Activated gamma-delta T cell treated with anti-CD3 and anti-CD28 coated beads, Interleukin-2, amount 50 U/mL, for 16 hours (primary cell): Measurements from ENCODE around the gene AGFG1.
"Not testable (repeated sequence)": the region's sequence is repeated elsewhere in the genome, so short reads cannot be mapped to it uniquely, and the experiment has no call there.

Experiments used
- DNase-seq: peaks from one replicate; pipeline ENCODE4 v3.0.0-alpha.2; 2020; ENCODE audit warnings: low read depth

Gene AGFG1

GRCh38 chr2:227539465-227539956 lies 67.6 kb downstream of the AGFG1 start:
- DNase-seq, result no peak

DNA sequence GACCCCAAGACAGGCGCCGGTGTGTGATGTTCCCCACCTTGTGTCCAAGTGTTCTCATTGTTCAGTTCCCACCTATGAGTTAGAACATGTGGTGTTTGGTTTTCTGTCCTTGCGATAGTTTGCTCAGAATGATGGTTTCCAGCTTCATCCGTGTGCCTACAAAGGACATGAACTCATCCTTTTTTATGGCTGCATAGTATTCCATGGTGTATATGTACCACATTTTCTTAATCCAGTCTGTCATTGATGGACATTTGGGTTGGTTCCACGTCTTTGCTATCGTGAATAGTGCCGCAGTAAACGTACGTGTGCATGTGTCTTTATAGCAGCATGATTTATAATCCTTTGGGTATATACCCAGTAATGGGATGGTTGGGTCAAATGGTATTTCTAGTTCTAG lies 68.4 kb downstream of the AGFG1 start:
- not testable (repeated sequence) for DNase-seq

GRCh38 chr2:227545990-227546389 lies 74.0 kb downstream of the AGFG1 start:
- no peak for DNase-seq

DNA sequence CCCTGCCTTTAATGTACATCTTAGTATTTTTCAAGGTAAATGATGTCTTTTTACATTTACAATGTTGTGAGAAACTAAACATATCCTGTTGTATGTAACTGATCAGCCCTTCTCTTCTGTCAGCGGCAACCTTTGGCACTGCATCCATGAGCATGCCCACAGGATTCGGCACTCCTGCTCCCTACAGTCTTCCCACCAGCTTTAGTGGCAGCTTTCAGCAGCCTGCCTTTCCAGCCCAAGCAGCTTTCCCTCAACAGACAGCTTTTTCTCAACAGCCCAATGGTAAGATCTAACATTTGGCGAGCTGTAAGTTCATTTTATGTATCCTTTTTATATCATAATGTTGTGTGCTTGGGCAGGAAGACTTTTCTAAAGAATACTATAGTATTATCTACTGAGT lies 79.9 kb downstream of the AGFG1 start:
- DNase-seq, result no peak

DNA sequence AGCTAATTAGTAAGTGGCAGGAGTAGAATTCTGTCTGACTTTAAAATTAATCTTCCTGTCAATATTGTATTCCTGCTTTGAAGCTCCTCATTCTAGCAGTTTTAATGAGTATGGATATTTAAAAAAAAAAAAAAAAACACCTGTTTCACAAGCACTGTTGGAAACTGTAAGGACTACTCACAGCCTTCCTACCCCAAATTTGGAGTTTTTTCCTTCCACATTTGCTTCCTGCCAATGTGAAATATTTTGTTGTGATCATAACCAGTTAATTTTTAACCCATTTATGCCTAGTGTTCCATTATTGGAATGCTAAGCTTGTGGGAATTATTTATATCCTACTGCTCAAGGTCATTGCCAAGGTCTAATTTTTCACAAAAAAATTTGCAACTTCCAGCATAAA lies 90.6 kb downstream of the AGFG1 start:
- no peak for DNase-seq

DNA sequence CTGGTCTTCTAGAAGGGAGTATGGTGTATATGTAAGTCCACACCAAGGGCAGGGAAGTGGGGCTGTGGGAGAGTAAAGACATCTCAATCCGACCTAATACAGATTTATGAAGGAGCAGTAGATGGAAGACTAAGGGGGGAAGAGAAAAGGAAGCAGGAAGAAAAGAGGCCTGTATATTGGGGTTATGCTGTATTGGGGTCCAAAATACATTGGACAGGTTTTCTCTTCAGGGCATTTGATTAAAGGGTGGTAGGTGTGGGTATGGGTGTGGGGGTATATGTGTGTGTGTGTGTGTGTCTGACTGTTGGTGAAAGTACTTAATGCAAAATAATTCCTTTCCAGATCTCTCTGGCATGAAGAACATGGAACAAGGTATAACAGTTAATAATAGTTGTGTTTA lies 93.1 kb downstream of the AGFG1 start:
- DNase-seq, result no peak

- DNase-seq, result no peak
Observed at GRCh38 chr2:227566012-227566411, 94.1 kb downstream of the AGFG1 start.

- DNase-seq, result no peak
Observed at GRCh38 chr2:227568852-227569169, 96.9 kb downstream of the AGFG1 start.

DNA sequence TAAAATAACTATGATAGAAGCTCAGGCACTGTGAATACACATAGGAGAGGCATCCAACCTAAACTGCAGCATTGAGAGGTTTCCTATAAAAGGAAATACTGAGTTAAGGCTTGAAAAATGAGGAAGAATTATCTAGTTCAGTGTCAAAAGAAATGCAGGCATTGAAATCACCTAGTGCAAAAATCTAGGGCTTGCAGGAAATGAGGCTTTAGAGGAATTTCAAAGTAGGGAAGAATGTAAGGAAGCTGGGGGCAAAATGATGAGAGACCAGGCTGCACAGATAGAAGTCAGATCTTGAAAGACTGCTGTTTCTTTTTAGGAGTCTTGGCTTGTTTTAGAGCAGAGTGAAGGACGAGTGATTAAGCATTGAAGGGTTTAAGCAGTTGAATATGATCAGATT lies 98.7 kb downstream of the AGFG1 start:
- DNase-seq, result no peak

- no peak for DNase-seq
Observed at GRCh38 chr2:227576110-227576509, 104.2 kb downstream of the AGFG1 start.

DNA sequence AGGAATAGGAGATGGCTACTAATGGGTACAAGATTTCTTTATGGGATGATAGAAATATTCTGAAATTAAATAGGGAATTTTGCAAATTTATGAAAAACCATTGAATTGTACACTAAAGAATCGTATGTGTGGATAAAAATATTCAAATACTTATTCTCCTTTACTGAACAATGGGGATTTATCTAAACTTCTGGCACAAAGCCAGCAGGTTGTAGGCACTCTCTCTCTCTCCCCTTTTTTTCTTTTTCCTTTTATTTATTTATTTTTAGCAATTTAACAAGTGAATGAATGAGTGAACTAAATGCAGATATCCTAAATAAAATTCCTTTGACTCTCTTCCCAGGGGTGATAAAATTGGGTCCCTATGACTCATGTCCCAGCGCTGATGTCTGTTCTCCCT lies 104.9 kb downstream of the AGFG1 start:
- DNase-seq, result no peak

DNA sequence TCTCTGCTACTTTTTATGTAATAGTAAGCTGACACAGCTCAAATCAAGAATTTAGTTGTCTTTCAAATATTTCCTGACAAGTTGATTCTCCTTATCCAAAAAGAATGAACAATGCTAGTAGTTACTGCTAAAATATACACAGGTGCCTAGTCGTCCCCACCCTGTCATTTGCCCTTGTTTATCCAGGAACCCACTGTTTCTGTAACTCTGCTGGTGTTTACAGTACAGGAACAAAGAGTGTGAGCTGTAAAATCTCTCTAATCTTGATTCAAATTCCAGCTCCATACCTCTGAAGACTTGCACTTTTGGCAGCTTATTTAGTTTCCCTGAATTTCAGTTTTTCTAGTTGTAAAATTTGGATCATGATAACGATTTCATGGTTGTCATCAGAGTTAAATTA lies 105.6 kb downstream of the AGFG1 start:
- DNase-seq, result no peak

- no peak for DNase-seq
Observed at GRCh38 chr2:227578642-227579041, 106.7 kb downstream of the AGFG1 start.

DNA sequence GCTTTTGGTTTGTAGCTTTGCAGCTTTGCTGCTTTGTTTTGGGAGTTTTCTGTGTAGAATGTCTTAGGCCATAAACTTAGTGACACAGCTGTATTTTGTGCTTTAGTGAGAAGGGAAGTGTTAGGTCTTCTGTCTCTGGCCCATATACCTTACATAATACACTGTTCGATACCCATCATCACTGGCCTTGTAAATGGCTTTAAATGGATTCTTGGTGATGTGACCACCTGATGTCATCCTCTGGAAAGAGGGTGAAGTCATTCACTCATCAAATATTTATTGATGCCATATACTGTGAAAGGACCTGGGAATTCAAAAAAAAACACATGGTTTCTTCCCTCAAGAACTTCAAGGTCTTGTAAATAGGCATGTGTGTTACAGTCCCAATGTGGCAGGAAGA lies 107.8 kb downstream of the AGFG1 start:
- no peak for DNase-seq

DNA sequence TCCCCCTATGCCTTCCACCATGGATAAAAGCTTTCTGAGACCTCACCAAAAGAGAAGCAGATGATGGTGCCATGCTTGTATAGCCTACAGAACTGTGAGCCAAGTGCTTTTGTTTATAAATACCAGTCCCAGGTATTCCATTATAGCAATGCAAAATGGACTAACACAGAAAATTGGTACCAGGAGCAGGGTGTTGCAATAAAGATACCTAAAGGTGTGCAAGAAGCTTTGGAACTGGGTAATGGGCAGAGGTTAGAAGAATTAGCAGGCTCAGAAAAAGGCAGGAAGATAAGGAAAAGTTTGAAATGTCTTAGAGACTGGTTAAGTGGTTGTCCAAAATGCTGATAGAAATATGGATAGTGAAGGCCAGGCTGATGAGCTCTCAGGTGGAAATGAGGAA lies 110.4 kb downstream of the AGFG1 start:
- no peak for DNase-seq

DNA sequence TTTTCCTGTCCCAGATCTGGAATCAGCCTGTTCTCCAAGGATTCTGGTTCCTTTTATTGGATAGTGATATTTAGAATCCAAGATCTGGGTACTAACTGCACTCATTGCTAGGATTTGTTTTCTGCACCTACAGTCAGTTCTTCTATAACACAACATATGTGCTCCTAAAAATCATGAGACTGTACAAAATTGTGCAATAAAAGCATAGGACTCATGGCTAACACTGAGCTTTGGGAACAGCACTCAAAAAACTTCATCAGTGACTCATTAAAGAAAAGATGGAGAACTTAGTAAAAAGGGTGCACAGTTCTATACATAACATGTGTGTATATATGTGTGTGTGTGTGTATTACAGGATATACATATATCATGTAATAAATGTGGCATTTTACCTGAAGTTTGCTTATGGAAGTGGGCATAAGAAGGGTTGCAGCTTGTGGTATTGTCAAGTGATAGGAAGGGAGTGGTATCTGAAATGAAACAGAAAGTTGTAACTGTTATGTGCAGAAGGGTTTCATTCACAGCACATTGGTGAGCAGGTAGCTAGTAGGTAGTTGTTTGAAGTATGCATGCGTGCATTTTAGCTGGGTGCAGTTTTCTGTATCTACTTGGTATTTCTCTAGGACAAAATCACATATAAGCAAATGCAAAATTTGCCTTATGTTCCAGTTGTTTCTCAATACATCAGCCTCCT lies 120.9 kb downstream of the AGFG1 start:
- no peak for DNase-seq

GRCh38 chr2:227595797-227596196 lies 123.8 kb downstream of the AGFG1 start:
- DNase-seq, result no peak

- DNase-seq, result no peak
Observed at GRCh38 chr2:227597036-227597435, 125.1 kb downstream of the AGFG1 start.

DNA sequence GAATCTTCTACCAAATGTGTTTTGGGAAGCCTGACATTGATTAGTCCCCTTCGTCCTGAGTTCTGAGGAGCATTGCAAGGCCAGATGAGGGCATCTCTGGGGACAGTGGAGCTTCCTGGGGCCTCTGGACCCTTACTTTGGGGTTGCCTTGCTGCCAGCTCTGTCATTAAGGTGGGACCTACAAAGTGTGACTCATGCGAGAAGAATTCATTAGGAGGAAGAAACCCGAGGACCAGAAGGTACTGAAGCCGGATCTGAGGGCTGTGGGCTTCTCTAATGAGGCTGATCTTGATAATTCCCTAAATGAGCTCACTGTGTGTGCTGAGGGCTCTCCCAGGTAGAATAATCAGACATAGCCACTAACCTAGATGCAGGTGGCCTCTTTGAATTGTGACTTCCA lies 126.0 kb downstream of the AGFG1 start:
- no peak for DNase-seq

- DNase-seq, result not testable (repeated sequence)
Observed at GRCh38 chr2:227598835-227599503, 127.0 kb downstream of the AGFG1 start, which contains the start of gene SCYGR2. TSS of gene SCYGR2 (plus strand) at chr2:227598893. CDS start at chr2:227598893, 0 bp downstream.

DNA sequence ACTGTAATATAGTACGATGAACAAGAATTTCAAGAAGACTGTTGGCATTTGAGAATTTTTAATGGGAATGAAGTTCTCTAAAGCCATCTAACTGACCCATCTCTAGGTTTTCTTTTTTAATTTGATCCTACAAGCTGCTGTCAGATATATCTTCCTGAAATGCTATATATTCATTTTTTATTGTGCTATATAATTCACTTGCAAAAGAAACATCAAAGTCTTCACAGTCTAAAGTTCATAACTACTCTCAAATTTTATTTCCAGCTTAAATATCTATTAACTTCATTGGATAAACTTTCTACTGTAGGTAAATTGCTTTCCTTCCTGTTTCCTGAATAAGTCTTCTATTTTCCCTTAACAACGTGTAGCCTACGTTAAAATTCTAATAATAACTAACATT lies 130.4 kb downstream of the AGFG1 start:
- DNase-seq, result no peak

DNA sequence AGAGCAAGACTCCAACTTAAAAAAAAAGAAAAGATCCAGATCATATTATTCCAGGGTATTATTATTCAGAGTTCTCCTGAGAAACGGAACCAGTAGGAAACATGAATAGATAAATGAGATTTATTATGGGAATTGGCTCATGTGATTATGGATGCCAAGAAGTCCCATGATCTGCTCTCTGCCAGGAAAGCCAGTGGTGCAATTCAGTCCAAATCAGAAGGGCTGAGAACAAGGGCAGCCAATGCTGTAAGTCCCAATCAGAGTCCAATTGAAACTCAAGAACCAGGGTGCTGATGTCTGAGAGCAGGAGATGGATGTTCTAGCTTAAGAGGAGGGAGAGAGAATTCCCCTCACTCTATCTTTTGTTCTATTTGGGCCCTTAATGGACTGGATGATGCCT lies 134.5 kb downstream of the AGFG1 start:
- no peak for DNase-seq

- DNase-seq, result no peak
Observed at GRCh38 chr2:227607941-227608340, 136.0 kb downstream of the AGFG1 start.
